Body of pancreas (tissue), 4 donors: ENCODE data around the gene MPDZ. TPM values are rescaled to one million over a fixed set of nuclear protein-coding genes. Genes with fewer than 3 reads are reported as not detected.

Source experiments
- ATAC-seq: fragments of 150-250 bp; one replicate; pipeline ENCODE4 v1.9.1; 2016
- DNase-seq, 4 donors: peaks; one replicate each; pipeline ENCODE4 v3.0.0-alpha.2; 2019
- H3K27ac ChIP-seq, 4 donors: fragments of 200-600 bp; sonication (generic); 1 replicate in 3 of 4; 2 replicates in 1 of 4; pipeline versions ENCODE4 v1.5.1 to v1.6.1; 2016 to 2019; ENCODE audit warnings: mild to moderate bottlenecking in 1 of 4, mixed read lengths in 1 of 4, moderate library complexity in 1 of 4
- H3K27me3 ChIP-seq, 2 donors: fragments of 200-600 bp; sonication (generic); one replicate each; pipeline ENCODE4 v1.6.0; 2016; ENCODE audit warnings: mild to moderate bottlenecking in 1 of 2
- H3K36me3 ChIP-seq, 2 donors: fragments of 200-600 bp; sonication (generic); replicated peaks in 1 of 2; 2 replicates each; pipeline ENCODE4 v1.5.1; 2016; ENCODE audit warnings: low read depth in 2 of 2; ENCODE audit not compliant: insufficient read depth in 1 of 2
- H3K4me1 ChIP-seq: fragments of 200-600 bp; sonication (generic); one replicate; pipeline ENCODE4 v1.6.0; 2016
- H3K4me3 ChIP-seq, 2 donors: fragments of 200-600 bp; sonication (generic); 1 replicate in 1 of 2; 2 replicates in 1 of 2; pipeline ENCODE4 v1.5.1; 2016 to 2019
- H3K9me3 ChIP-seq, 3 donors: fragments of 200-600 bp; sonication (generic); 1 replicate in 2 of 3; 2 replicates in 1 of 3; pipeline ENCODE4 v1.5.1; 2016
- CTCF ChIP-seq, 7 experiments: fragments of 450-650 bp in 4 of 7; fragments of 200-600 bp in 3 of 7; sonication (generic) in 3 of 7; IDR thresholded peaks; one replicate each; pipeline ENCODE4 v1.5.1; 2016 to 2019; ENCODE audit warnings: antibody characterized with exemption in 7 of 7
- POLR2A ChIP-seq, 3 donors: fragments of 450-650 bp; IDR thresholded peaks; one replicate each; pipeline ENCODE4 v1.6.1; 2016; ENCODE audit warnings: antibody characterized with exemption in 3 of 3, mild to moderate bottlenecking in 2 of 3
- WGBS, 2 donors: methylation state at CpG; one replicate each; pipeline ENCODE4 v1.1.5; 2017; 5-methylcytosine and 5-hydroxymethylcytosine counted together
- intact Hi-C: fragments of 100-400 bp; cut with DNase I; formaldehyde crosslinking; loops from one replicate; pipeline ENCODE4 v1.15.1; 2023
- total RNA-seq, 2 donors: library from RNA; depleted of rRNA; stranded (reverse); fragments of >200 nt; gene quantifications; one replicate each; pipeline ENCODE4 v1.1.0, GENCODE V29; 2016

The MPDZ gene
- total RNA-seq, 2 donors from 2014 or later, result 12.5 to 17.1 TPM

- no peak for ATAC-seq
- 89 to 95% methylated on average over 7 of the region's 7 CpGs for WGBS, 2 donors
- Histone ChIP-seq H3K36me3 (no peaks in the 10 kb centered on the region), H3K4me3 (no peak overlapping the region), H3K9me3 (no peaks in the 10 kb centered on the region), H3K4me1 (no peaks in the 10 kb centered on the region), H3K27ac (no peak overlapping the region), H3K27me3 (no peaks in the 10 kb centered on the region)
- intact Hi-C loops, result no loop called here
- DNase-seq, result no peak
- no peak for TF ChIP-seq CTCF (IDR thresholded peaks at IDR 0.05)
- no peak for TF ChIP-seq POLR2A (IDR thresholded peaks at IDR 0.05)
These were observed 114.1 kb downstream of the MPDZ start for GRCh38 chr9:13165236-13165945.

GRCh38 chr9:13163946-13164345, 115.5 kb downstream of the MPDZ start:
- 86 to 97% methylated on average over 2 of the region's 2 CpGs for WGBS, 2 donors
- Histone ChIP-seq H3K27ac (no peak overlapping the region), H3K9me3 (no peaks in the 10 kb centered on the region), H3K4me3 (no peak overlapping the region), H3K36me3 (no peaks in the 10 kb centered on the region), H3K27me3 (no peaks in the 10 kb centered on the region), H3K4me1 (no peaks in the 10 kb centered on the region)
- no peak for DNase-seq
- ATAC-seq, result no peak
- no peak for TF ChIP-seq POLR2A (IDR thresholded peaks at IDR 0.05)
- intact Hi-C loops, result no loop called here

GRCh38 chr9:13163287-13163686, 116.2 kb downstream of the MPDZ start:
- no peak overlapping the region for H3K4me3 ChIP-seq
- H3K4me1 ChIP-seq, result no peaks in the 10 kb centered on the region
- H3K36me3 ChIP-seq, result no peaks in the 10 kb centered on the region
- intact Hi-C loops, result no loop called here
- no peak overlapping the region for H3K27ac ChIP-seq
- H3K27me3 ChIP-seq, result no peaks in the 10 kb centered on the region
- WGBS, 2 donors, result 70% methylated on average over 2 of the region's 2 CpGs
- no peaks in the 10 kb centered on the region for H3K9me3 ChIP-seq
- TF ChIP-seq CTCF (IDR thresholded peaks at IDR 0.05), result no peak
- no peak for DNase-seq
- no peak for ATAC-seq

- H3K4me3 ChIP-seq, result no peak overlapping the region
- no peaks in the 10 kb centered on the region for H3K9me3 ChIP-seq
- TF ChIP-seq POLR2A (IDR thresholded peaks at IDR 0.05) (no peak), CTCF (IDR thresholded peaks at IDR 0.05) (no peak)
- no peak for DNase-seq
- H3K36me3 ChIP-seq, result no peaks in the 10 kb centered on the region
- 88 to 96% methylated on average over 1 of the region's 1 CpG for WGBS, 2 donors
- intact Hi-C loops, result no loop called here
- ATAC-seq, result no peak
- no peaks in the 10 kb centered on the region for H3K4me1 ChIP-seq
- no peaks in the 10 kb centered on the region for H3K27me3 ChIP-seq
- no peak overlapping the region for H3K27ac ChIP-seq
These were observed 119.4 kb downstream of the MPDZ start for GRCh38 chr9:13160051-13160450.

- no peaks in the 10 kb centered on the region for H3K27me3 ChIP-seq
- 78 to 79% methylated on average over 3 of the region's 3 CpGs for WGBS, 2 donors
- no peak for DNase-seq
- H3K4me3 ChIP-seq, result no peak overlapping the region
- no peak for ATAC-seq
- intact Hi-C loops, result no loop called here
- no peaks in the 10 kb centered on the region for H3K9me3 ChIP-seq
- H3K4me1 ChIP-seq, result no peaks in the 10 kb centered on the region
- no peak overlapping the region for H3K27ac ChIP-seq
- TF ChIP-seq POLR2A (IDR thresholded peaks at IDR 0.05) (no peak), CTCF (IDR thresholded peaks at IDR 0.05) (no peak)
- no peaks in the 10 kb centered on the region for H3K36me3 ChIP-seq
These were observed 120.5 kb downstream of the MPDZ start for GRCh38 chr9:13158986-13159385.
